Astrocyte of the spinal cord (primary cell): Measurements from ENCODE around the gene USPL1.

Source experiments
- DNase-seq: peaks from one replicate; pipeline ENCODE4 v3.0.0; 2011; ENCODE audit warnings: low read depth, low spot score
- H3K4me3 ChIP-seq: 2 replicates; pipeline ENCODE4 v1.5.1; 2011; ENCODE audit warnings: low read depth, mild to moderate bottlenecking, low read length, moderate library complexity
- in situ Hi-C: cut with HindIII; loops from 2 replicates; pipeline ENCODE4 v1.10.0; 2017; ENCODE audit warnings: low sequenced_read_pairs
- TF ChIP-seq, protein P1 (sequence below): IDR thresholded peaks from 2 replicates; pipeline ENCODE4 v1.5.1; 2012; ENCODE audit warnings: low read depth, mild to moderate bottlenecking, low read length, inconsistent platforms

The USPL1 gene

DNA sequence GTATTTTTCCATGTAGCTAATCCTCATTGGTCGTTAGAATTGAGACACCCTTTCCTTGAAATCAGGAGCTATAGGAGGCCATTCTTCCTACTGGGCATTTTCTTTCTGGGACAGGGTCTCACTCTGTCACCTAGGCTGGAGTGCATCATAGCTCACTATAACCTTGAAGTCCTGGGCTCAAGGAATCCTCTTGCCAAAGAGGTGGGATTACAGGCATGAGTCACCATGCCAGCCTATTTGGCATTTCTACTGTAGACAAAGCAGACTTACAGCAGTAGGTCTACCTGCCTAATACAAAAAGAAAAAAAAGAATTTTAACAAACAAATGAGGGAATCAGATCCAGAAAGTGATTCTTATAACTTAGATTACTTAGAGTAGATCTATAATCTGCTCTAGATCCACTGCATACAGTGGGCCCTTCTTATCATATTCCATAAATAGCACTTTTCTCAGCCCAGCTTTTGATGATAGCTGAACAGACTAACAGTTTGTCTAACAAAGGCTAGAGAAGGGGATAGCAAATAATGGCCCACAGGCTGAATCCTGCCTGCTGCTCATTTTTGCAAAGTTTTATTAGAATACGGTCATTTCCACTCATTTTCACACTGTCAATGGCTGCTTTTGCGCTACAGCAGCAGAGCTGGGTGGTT lies 36.7 kb upstream of the USPL1 start:
- TF ChIP-seq, protein P1, sequence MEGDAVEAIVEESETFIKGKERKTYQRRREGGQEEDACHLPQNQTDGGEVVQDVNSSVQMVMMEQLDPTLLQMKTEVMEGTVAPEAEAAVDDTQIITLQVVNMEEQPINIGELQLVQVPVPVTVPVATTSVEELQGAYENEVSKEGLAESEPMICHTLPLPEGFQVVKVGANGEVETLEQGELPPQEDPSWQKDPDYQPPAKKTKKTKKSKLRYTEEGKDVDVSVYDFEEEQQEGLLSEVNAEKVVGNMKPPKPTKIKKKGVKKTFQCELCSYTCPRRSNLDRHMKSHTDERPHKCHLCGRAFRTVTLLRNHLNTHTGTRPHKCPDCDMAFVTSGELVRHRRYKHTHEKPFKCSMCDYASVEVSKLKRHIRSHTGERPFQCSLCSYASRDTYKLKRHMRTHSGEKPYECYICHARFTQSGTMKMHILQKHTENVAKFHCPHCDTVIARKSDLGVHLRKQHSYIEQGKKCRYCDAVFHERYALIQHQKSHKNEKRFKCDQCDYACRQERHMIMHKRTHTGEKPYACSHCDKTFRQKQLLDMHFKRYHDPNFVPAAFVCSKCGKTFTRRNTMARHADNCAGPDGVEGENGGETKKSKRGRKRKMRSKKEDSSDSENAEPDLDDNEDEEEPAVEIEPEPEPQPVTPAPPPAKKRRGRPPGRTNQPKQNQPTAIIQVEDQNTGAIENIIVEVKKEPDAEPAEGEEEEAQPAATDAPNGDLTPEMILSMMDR = no peak
- no peak overlapping the region for H3K4me3 ChIP-seq
- in situ Hi-C loops = no loop called here
- DNase-seq = no peak

DNA sequence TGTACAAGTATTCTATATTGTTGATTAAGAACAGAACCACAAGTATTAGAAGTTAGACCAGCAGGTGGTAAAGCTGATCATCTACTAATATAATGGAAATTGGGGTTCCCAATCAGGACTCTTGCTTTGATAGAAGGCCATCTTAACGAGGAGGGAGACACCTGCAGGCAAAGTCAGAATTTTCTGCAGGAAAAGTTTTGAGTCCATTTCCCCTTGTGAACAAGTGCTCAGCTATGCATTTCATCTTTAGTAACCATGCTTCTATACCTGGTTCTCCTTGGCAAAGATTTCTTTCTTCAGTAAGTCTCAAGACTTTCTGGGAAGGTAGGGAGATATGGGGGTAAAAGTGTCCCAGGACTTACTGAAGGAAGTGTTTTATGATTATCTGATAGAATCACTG lies 36.1 kb upstream of the USPL1 start:
- no peak overlapping the region for H3K4me3 ChIP-seq
- TF ChIP-seq, protein P1 = peak; percentile 42
- no peak for DNase-seq
- in situ Hi-C loops = no loop called here

DNA sequence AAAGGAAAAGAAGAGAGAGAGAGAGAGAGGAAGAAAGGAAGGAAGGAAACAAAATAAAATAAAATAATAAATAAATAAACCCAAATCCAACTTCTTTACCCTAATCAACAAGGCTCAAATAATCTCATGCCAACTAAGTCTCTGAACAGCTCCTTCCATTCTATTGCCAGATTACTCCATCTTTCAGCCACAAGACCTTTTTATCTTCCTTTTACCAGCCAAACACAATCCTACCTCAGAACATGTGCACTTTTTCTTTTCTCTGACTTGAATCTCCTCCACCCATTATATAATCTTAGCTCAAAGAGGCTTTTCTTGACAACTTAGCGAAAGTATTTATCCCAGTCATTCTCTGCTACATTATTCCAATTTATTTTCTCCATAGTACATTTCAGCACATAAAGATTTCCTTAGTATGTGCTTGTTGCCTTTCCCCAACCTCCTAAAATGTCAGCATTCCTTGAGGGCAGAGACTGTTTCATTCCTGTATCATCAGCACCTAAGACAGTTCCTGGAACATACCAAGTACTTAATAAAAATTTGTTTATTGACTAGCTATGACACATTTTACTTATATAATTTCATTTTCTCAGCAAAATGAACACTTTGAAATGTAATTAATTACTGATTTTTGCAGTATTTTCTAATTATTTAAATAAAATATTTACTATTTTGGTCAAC lies 33.5 kb upstream of the USPL1 start:
- TF ChIP-seq, protein P1 = no peak
- no peak for DNase-seq
- no peak overlapping the region for H3K4me3 ChIP-seq
- in situ Hi-C loops = no loop called here

DNA sequence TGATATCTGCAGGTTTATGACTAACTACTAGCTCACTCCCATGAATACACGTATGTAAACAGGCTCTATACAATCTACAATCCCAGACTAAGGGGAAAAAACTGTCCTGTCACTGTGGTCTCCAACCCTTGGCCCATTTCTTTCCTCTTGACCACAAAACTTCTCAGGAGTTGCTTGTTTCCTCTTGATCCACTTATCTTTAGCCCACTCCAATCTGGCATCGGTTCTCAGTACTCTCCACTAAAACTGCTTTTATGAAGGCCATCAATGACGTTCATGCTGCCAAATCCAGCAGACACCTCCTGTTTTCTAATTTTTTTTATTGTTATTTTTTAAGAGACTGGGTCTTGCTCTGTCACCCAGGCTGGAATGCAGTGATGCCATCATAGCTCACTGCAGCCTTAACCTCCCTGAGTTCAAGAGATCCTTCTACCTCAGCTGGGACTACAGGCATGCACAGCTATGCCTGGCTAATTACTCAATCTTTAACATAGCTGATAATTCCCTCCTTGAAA lies 31.9 kb upstream of the USPL1 start:
- H3K4me3 ChIP-seq = no peak overlapping the region
- TF ChIP-seq, protein P1 = no peak
- in situ Hi-C loops = no loop called here
- peak; percentile 69 for DNase-seq

DNA sequence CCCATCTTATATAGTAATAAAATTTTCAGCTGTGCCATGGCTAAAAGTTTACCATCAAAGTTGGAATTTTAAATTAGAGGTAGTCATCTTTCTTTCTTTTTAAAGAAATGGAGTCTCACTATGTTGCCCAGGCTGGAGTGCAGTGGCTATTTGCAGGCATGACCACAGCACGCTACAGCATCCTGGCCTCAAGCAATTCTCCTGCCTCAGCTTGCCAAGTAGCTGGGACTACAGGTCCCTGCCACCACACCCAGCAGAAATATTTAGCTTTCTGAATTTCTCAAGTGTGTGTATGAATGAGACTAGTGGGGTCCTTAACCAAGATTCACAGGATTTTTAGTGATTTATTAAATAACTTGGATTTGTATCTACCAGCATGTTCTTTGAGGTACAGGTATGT lies 30.5 kb upstream of the USPL1 start:
- no peak overlapping the region for H3K4me3 ChIP-seq
- TF ChIP-seq, protein P1 = no peak
- in situ Hi-C loops = no loop called here
- no peak for DNase-seq

DNA sequence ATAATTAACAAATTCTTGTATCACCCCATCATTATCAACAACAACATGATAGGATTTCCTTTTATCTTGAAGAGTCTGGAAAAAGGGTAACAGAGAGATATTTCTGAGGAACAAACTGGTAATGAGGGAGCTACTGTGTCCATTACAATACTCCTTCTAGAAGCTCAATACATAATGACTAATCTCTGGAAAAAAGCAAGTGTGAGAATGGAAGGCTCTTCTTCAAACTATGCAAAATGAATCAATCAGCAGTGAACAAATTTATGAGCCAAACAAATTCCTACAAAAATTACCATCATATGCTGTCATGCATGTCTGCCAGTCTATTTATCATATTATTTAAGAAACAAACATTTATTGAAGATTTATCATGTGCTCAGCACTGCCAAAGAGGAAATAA lies 30.0 kb upstream of the USPL1 start:
- TF ChIP-seq, protein P1 = no peak
- in situ Hi-C loops = no loop called here
- H3K4me3 ChIP-seq = no peak overlapping the region
- no peak for DNase-seq
